Mesenchymal stem cell (in vitro differentiated cells and primary cell): Measurements from ENCODE around the gene PTPRR.

Source experiments
- DNase-seq: peaks from one replicate; pipeline ENCODE4 v3.0.0-alpha.2; 2013
- H2AFZ ChIP-seq: one replicate; pipeline ENCODE4 v1.6.1; 2013; ENCODE audit warnings: low read depth, mild to moderate bottlenecking, control low read depth, inconsistent platforms, low read length, moderate library complexity
- H2AK5ac ChIP-seq: 2 replicates; pipeline ENCODE4 v1.6.1; 2013; ENCODE audit warnings: low read length, moderate library complexity, mild to moderate bottlenecking, inconsistent platforms; ENCODE audit not compliant: severe bottlenecking
- H2BK120ac ChIP-seq: one replicate; pipeline ENCODE4 v1.6.1; 2013; ENCODE audit warnings: low read depth, mild to moderate bottlenecking, inconsistent platforms, low read length, moderate library complexity
- H2BK12ac ChIP-seq, 2 experiments: one replicate each; pipeline ENCODE4 v1.6.1; 2013; ENCODE audit warnings: inconsistent platforms in 2 of 2, low read length in 2 of 2, mild to moderate bottlenecking in 2 of 2, moderate library complexity in 2 of 2, control low read depth in 1 of 2
- H2BK15ac ChIP-seq: one replicate; pipeline ENCODE4 v1.6.1; 2013; ENCODE audit warnings: mild to moderate bottlenecking, low read depth, inconsistent platforms; ENCODE audit not compliant: poor library complexity, severe bottlenecking
- H2BK5ac ChIP-seq: 2 replicates; pipeline ENCODE4 v1.6.1; 2013; ENCODE audit warnings: low read depth, mild to moderate bottlenecking, low read length, control low read depth, inconsistent platforms; ENCODE audit not compliant: poor library complexity, severe bottlenecking
- H3K14ac ChIP-seq, 2 experiments: one replicate each; pipeline ENCODE4 v1.6.1; 2013; ENCODE audit warnings: inconsistent platforms in 2 of 2, low read length in 2 of 2, control low read depth in 1 of 2, mild to moderate bottlenecking in 1 of 2, moderate library complexity in 1 of 2
- H3K18ac ChIP-seq, 2 experiments: one replicate each; pipeline ENCODE4 v1.6.1; 2013; ENCODE audit warnings: inconsistent platforms in 2 of 2, low read length in 2 of 2, control low read depth in 1 of 2, low read depth in 1 of 2, mild to moderate bottlenecking in 1 of 2
- H3K23ac ChIP-seq, 2 experiments: one replicate each; pipeline ENCODE4 v1.6.1; 2013; ENCODE audit warnings: inconsistent platforms in 2 of 2, low read length in 2 of 2, mild to moderate bottlenecking in 2 of 2, moderate library complexity in 2 of 2, control low read depth in 1 of 2
- H3K27ac ChIP-seq: 2 replicates; pipeline ENCODE4 v1.5.1; 2013; ENCODE audit warnings: mild to moderate bottlenecking, moderate library complexity, low read length, control low read depth, inconsistent platforms; ENCODE audit not compliant: poor library complexity, severe bottlenecking
- H3K27me3 ChIP-seq, 2 experiments: 2 replicates each; pipeline versions ENCODE4 v1.6.1 to v1.7.0; 2013; ENCODE audit warnings: low read length in 2 of 2, mild to moderate bottlenecking in 2 of 2, moderate library complexity in 2 of 2, control low read depth in 1 of 2, inconsistent platforms in 1 of 2; ENCODE audit not compliant: control insufficient read depth in 1 of 2, insufficient read depth in 1 of 2
- H3K36me3 ChIP-seq, 2 experiments: 2 replicates each; pipeline versions ENCODE4 v1.6.1 to v1.7.0; 2013; ENCODE audit warnings: low read length in 2 of 2, control low read depth in 1 of 2, inconsistent platforms in 1 of 2, low read depth in 1 of 2, mild to moderate bottlenecking in 1 of 2; ENCODE audit not compliant: insufficient read depth in 2 of 2, control insufficient read depth in 1 of 2
- H3K4ac ChIP-seq, 2 experiments: one replicate each; pipeline ENCODE4 v1.6.1; 2013; ENCODE audit warnings: inconsistent platforms in 2 of 2, low read length in 2 of 2, mild to moderate bottlenecking in 2 of 2, moderate library complexity in 2 of 2, control low read depth in 1 of 2, low read depth in 1 of 2
- H3K4me1 ChIP-seq: 2 replicates; pipeline ENCODE4 v1.6.1; 2013; ENCODE audit warnings: low read depth, low read length, control low read depth; ENCODE audit not compliant: control insufficient read depth, insufficient read depth
- H3K4me2 ChIP-seq: 2 replicates; pipeline ENCODE4 v1.6.1; 2013; ENCODE audit warnings: low read length, mild to moderate bottlenecking, inconsistent platforms; ENCODE audit not compliant: poor library complexity, severe bottlenecking
- H3K4me3 ChIP-seq, 2 experiments: 2 replicates each; pipeline versions ENCODE4 v1.5.1 to v1.7.0; 2013; ENCODE audit warnings: low read length in 2 of 2, mild to moderate bottlenecking in 2 of 2, control low read depth in 1 of 2, low read depth in 1 of 2; ENCODE audit not compliant: insufficient read depth in 1 of 2
- H3K79me1 ChIP-seq: replicated peaks from 2 replicates; pipeline ENCODE4 v1.6.1; 2013; ENCODE audit warnings: mild to moderate bottlenecking, control low read depth, low read length, inconsistent platforms; ENCODE audit not compliant: poor library complexity, severe bottlenecking
- H3K9ac ChIP-seq: 2 replicates; pipeline ENCODE4 v1.7.0; 2013; ENCODE audit warnings: mild to moderate bottlenecking, low read length, moderate library complexity
- H3K9me3 ChIP-seq: 2 replicates; pipeline ENCODE4 v1.7.0; 2013; ENCODE audit warnings: mild to moderate bottlenecking, low read length; ENCODE audit not compliant: control insufficient read depth
- H4K8ac ChIP-seq: one replicate; pipeline ENCODE4 v1.6.1; 2013; ENCODE audit warnings: inconsistent platforms, mild to moderate bottlenecking, low read length, moderate library complexity
- H4K91ac ChIP-seq: one replicate; pipeline ENCODE4 v1.6.1; 2013; ENCODE audit warnings: mild to moderate bottlenecking, low read length, inconsistent platforms
- WGBS: methylation state at CpG from one replicate; pipeline ENCODE4 v1.1.7; 2013; ENCODE audit warnings: mixed read lengths; 5-methylcytosine and 5-hydroxymethylcytosine counted together

PTPRR gene

GRCh38 chr12:70843363-70843762, 77.2 kb downstream of the PTPRR start:
- no peak overlapping the region for H3K4ac ChIP-seq
- H3K27ac ChIP-seq: no peak overlapping the region
- no peak overlapping the region for H4K8ac ChIP-seq
- H3K4me2 ChIP-seq: no peak overlapping the region
- WGBS: 96% methylated on average over 3 of the region's 3 CpGs
- H2BK5ac ChIP-seq: no peak overlapping the region
- no peak overlapping the region for H3K14ac ChIP-seq
- no peaks in the 10 kb centered on the region for H3K9me3 ChIP-seq
- H3K27me3 ChIP-seq: no peaks in the 10 kb centered on the region
- H2BK12ac ChIP-seq: no peak overlapping the region
- no peak overlapping the region for H3K9ac ChIP-seq
- no peak overlapping the region for H2AK5ac ChIP-seq
- H3K4me3 ChIP-seq: no peak overlapping the region
- H4K91ac ChIP-seq: no peak overlapping the region
- no peak overlapping the region for H3K23ac ChIP-seq
- H2AFZ ChIP-seq: no peak overlapping the region
- DNase-seq: no peak
- H2BK120ac ChIP-seq: no peak overlapping the region
- no peaks in the 10 kb centered on the region for H3K36me3 ChIP-seq
- no peaks in the 10 kb centered on the region for H3K79me1 ChIP-seq
- H3K18ac ChIP-seq: no peak overlapping the region
- no peak overlapping the region for H2BK15ac ChIP-seq
- no peaks in the 10 kb centered on the region for H3K4me1 ChIP-seq

- Histone ChIP-seq H3K23ac (no peak overlapping the region), H2AK5ac (no peak overlapping the region), H3K4me2 (no peak overlapping the region), H3K18ac (no peak overlapping the region), H3K4me1 (no peaks in the 10 kb centered on the region), H2BK12ac (no peak overlapping the region), H3K4ac (no peak overlapping the region), H4K91ac (no peak overlapping the region), H3K14ac (no peak overlapping the region), H3K9me3 (no peaks in the 10 kb centered on the region), H3K4me3 (no peak overlapping the region), H2AFZ (no peak overlapping the region), H4K8ac (no peak overlapping the region), H3K27me3 (peaks cover 0 to 1% of the 10 kb centered on the region in 2 experiments), H2BK120ac (no peak overlapping the region), H3K79me1 (no peaks in the 10 kb centered on the region), H3K36me3 (no peaks in the 10 kb centered on the region), H2BK5ac (no peak overlapping the region), H3K27ac (no peak overlapping the region), H3K9ac (no peak overlapping the region), H2BK15ac (no peak overlapping the region)
- 100% methylated on average over 1 of the region's 1 CpG for WGBS
- no peak for DNase-seq
Observed at GRCh38 chr12:70842942-70843341, 77.6 kb downstream of the PTPRR start.

GRCh38 chr12:70842136-70842535, 78.4 kb downstream of the PTPRR start:
- H2BK15ac ChIP-seq: no peak overlapping the region
- DNase-seq: no peak
- H3K4me3 ChIP-seq: no peak overlapping the region
- no peak overlapping the region for H2AFZ ChIP-seq
- no peak overlapping the region for H2AK5ac ChIP-seq
- H3K27me3 ChIP-seq: peaks cover 4 to 5% of the 10 kb centered on the region in 2 experiments
- H3K18ac ChIP-seq: no peak overlapping the region
- no peak overlapping the region for H3K27ac ChIP-seq
- no peak overlapping the region for H2BK120ac ChIP-seq
- no peaks in the 10 kb centered on the region for H3K36me3 ChIP-seq
- no peak overlapping the region for H3K4me2 ChIP-seq
- no peak overlapping the region for H3K4ac ChIP-seq
- no peaks in the 10 kb centered on the region for H3K79me1 ChIP-seq
- no peaks in the 10 kb centered on the region for H3K4me1 ChIP-seq
- no peak overlapping the region for H4K91ac ChIP-seq
- no peak overlapping the region for H2BK5ac ChIP-seq
- no peak overlapping the region for H3K14ac ChIP-seq
- 65% methylated on average over 1 of the region's 1 CpG for WGBS
- H4K8ac ChIP-seq: no peak overlapping the region
- H2BK12ac ChIP-seq: no peak overlapping the region
- no peak overlapping the region for H3K23ac ChIP-seq
- no peaks in the 10 kb centered on the region for H3K9me3 ChIP-seq
- no peak overlapping the region for H3K9ac ChIP-seq

- Histone ChIP-seq H4K91ac (no peak overlapping the region), H2BK12ac (no peak overlapping the region), H2BK5ac (no peak overlapping the region), H3K18ac (no peak overlapping the region), H4K8ac (no peak overlapping the region), H3K4me2 (no peak overlapping the region), H2BK15ac (no peak overlapping the region), H3K4ac (no peak overlapping the region), H3K14ac (no peak overlapping the region), H3K27me3 (peaks cover 4 to 6% of the 10 kb centered on the region in 2 experiments), H3K9ac (no peak overlapping the region), H3K4me3 (no peak overlapping the region), H2AFZ (no peak overlapping the region), H3K23ac (no peak overlapping the region), H3K79me1 (no peaks in the 10 kb centered on the region), H3K4me1 (no peaks in the 10 kb centered on the region), H2AK5ac (no peak overlapping the region), H3K36me3 (no peaks in the 10 kb centered on the region), H3K9me3 (no peaks in the 10 kb centered on the region), H2BK120ac (no peak overlapping the region), H3K27ac (no peak overlapping the region)
- WGBS: 42% methylated on average over 1 of the region's 4 CpGs
- DNase-seq: no peak
Observed at GRCh38 chr12:70840656-70841350, 79.7 kb downstream of the PTPRR start.
